K562 (cell line): ENCODE measurements around the gene IDUA. TPM values are rescaled to one million over a fixed set of nuclear protein-coding genes. Genes with fewer than 3 reads are reported as not detected.

ENCODE experiments used
- CHD7 ChIP-seq: fragments of 200-600 bp; sonication (generic); IDR thresholded peaks from one replicate; pipeline ENCODE4 v1.6.1; 2012; ENCODE audit warnings: mild to moderate bottlenecking, low read depth, low read length, inconsistent platforms
- E2F4 ChIP-seq: sonication (generic); formaldehyde crosslinking; IDR thresholded peaks from 2 replicates; pipeline ENCODE4 v1.8.0; 2022; ENCODE audit warnings: mild to moderate bottlenecking, low read depth, missing genetic modification reagents
- NR2C2 ChIP-seq, 2 experiments: fragments of 200-800 bp in 1 of 2; sonication (Bioruptor generic) in 1 of 2; sonication (generic) in 1 of 2; formaldehyde crosslinking in 1 of 2; IDR thresholded peaks; 2 replicates each; pipeline versions ENCODE4 v1.6.1 to v1.8.0; 2016 to 2022; ENCODE audit warnings: mild to moderate bottlenecking in 1 of 2, missing compliant biosample characterization in 1 of 2, missing genetic modification characterization in 1 of 2, missing genetic modification reagents in 1 of 2
- THRA ChIP-seq: fragments of 450-650 bp; IDR thresholded peaks from 2 replicates; pipeline ENCODE4 v1.6.1; 2017; ENCODE audit warnings: mild to moderate bottlenecking, moderate library complexity
- ZFP36 ChIP-seq: fragments of 150-350 bp; IDR thresholded peaks from 2 replicates; pipeline ENCODE4 v1.6.1; 2018; ENCODE audit warnings: low read length, low read depth; ENCODE audit not compliant: partially characterized antibody
- ZNF23 ChIP-seq: fragments of 250-450 bp; sonication (Bioruptor Pico); IDR thresholded peaks from 2 replicates; pipeline ENCODE4 v1.4.0; 2020; ENCODE audit warnings: mild to moderate bottlenecking
- ZNF592 ChIP-seq: fragments of 450-650 bp; IDR thresholded peaks from 2 replicates; pipeline ENCODE4 v1.6.1; 2017; ENCODE audit warnings: antibody characterized with exemption, mild to moderate bottlenecking
- polyA plus RNA-seq, 8 experiments: library from polyadenylated mRNA; depleted of rRNA in 4 of 8; stranded (reverse) in 5 of 8; unstranded in 3 of 8; fragments of >200 nt; fragmentation: Nextera tagmentation in 2 of 8; fragmentation: Illumina TruSeq in 1 of 8; extraction: Ambion mirVana in 2 of 8; extraction: Trizol in 1 of 8; gene quantifications; 2 replicates each; pipeline versions ENCODE4 v1.2.1 to v1.2.3, GENCODE V29; 2011 to 2014; ENCODE audit warnings: inconsistent platforms in 1 of 8, missing spikeins in 1 of 8
- total RNA-seq, 7 experiments: library from RNA; depleted of rRNA in 6 of 7; stranded (reverse); fragments of >200 nt in 6 of 7; fragmentation: Illumina TruSeq in 2 of 7; extraction: Trizol in 2 of 7; gene quantifications; 2 replicates each; pipeline versions ENCODE4 v1.2.1 to v1.2.3, GENCODE V29; 2011 to 2021; ENCODE audit warnings: low replicate concordance in 1 of 7

IDUA gene
- total and polyA plus RNA-seq, 9 of the 15 experiments (the other 6 are each of a cell fraction or from before 2014, with no cell fraction given), result 0.04 to 16.1 (median 1.2) TPM

GRCh38 chr4:997375-998071, 10.7 kb downstream of the IDUA start (continued):
- TF ChIP-seq ZNF23 (CRISPR knock-in tag) (no peak), ZFP36 (no peak), CHD7 (no peak), NR2C2 (CRISPR knock-in tag; IDR thresholded peaks at IDR 0.05) (no peak), NR2C2 (tag; IDR thresholded peaks at IDR 0.05) (peak; percentile 26; the same call in 1 of the 2 replicates), E2F4 (CRISPR knock-in tag) (no peak), ZNF592 (peak; percentile 59; the same call in 1 of the 2 replicates), THRA (no peak)
